AG09309 (cell line): ENCODE results near the gene FFAR4.

Experiments
- DNase-seq: peaks from one replicate; pipeline ENCODE4 v3.0.0-alpha.2; 2010; ENCODE audit warnings: low read depth
- H3K4me3 ChIP-seq: 2 replicates; pipeline ENCODE4 v1.5.1; 2011; ENCODE audit warnings: mild to moderate bottlenecking, low read depth, low read length, moderate library complexity; ENCODE audit not compliant: control insufficient read depth
- CTCF ChIP-seq: IDR thresholded peaks from 2 replicates; pipeline ENCODE4 v1.5.1; 2011; ENCODE audit warnings: mild to moderate bottlenecking, low read depth, low read length, inconsistent platforms; ENCODE audit not compliant: insufficient read depth, control insufficient read depth; ENCODE audit errors: missing control alignments

FFAR4 gene

GRCh38 chr10:93547522-93547921, 18.9 kb upstream of the FFAR4 start:
- no peak for TF ChIP-seq CTCF
- H3K4me3 ChIP-seq: no peak overlapping the region
- DNase-seq: no peak

- no peak for TF ChIP-seq CTCF
- DNase-seq: no peak
- H3K4me3 ChIP-seq: no peak overlapping the region
Measured at GRCh38 chr10:93548376-93549071, 17.9 kb upstream of the FFAR4 start.

- no peak overlapping the region for H3K4me3 ChIP-seq
- no peak for DNase-seq
- TF ChIP-seq CTCF: no peak
Measured at GRCh38 chr10:93550606-93551005, 15.9 kb upstream of the FFAR4 start.

GRCh38 chr10:93552780-93553179, 13.7 kb upstream of the FFAR4 start:
- no peak overlapping the region for H3K4me3 ChIP-seq
- no peak for TF ChIP-seq CTCF
- no peak for DNase-seq

- H3K4me3 ChIP-seq: no peak overlapping the region
- TF ChIP-seq CTCF: no peak
- DNase-seq: no peak
Measured at GRCh38 chr10:93553482-93554315, 12.8 kb upstream of the FFAR4 start.

- H3K4me3 ChIP-seq: no peak overlapping the region
- TF ChIP-seq CTCF: no peak
- DNase-seq: no peak
Measured at GRCh38 chr10:93554316-93554663, 12.2 kb upstream of the FFAR4 start.
